Left ventricle myocardium inferior (tissue), 1 donor: ENCODE results near the gene KPNA1. TPM values are rescaled to one million over a fixed set of nuclear protein-coding genes. Genes with fewer than 3 reads are reported as not detected.

ENCODE experiments used
- total RNA-seq: library from RNA; stranded (reverse); fragmentation: NEBNext Ultra II Directional; extraction: Animal tissue kit (Norgen Biotek cat#: 25700); gene quantifications from one replicate; pipeline ENCODE4 v1.2.1, GENCODE V29; 2021
- donor health status: DM: no; HTN: yes; CAD: no; lungs with severe emphysema.

Gene KPNA1
- total RNA-seq, 1 donor from 2014 or later = 64.9 TPM

Other genes with a start within 250 kb of the KPNA1 start
- 0.74 TPM for gene CSTA, start 189.7 kb downstream of the KPNA1 start, total RNA-seq
- 32.7 TPM for gene MIX23, start 131.7 kb downstream of the KPNA1 start, total RNA-seq
- gene FAM162A, start 130.8 kb downstream of the KPNA1 start, total RNA-seq = 141 TPM
- gene WDR5B, start 98.9 kb downstream of the KPNA1 start, total RNA-seq = 3.3 TPM
- gene PARP9, start 49.4 kb upstream of the KPNA1 start, total RNA-seq = 12.6 TPM
- gene DTX3L, start 49.4 kb upstream of the KPNA1 start, total RNA-seq = 13.6 TPM
- gene PARP15, start 62.7 kb upstream of the KPNA1 start, total RNA-seq = 0.80 TPM
- 11.7 TPM for gene PARP14, start 165.9 kb upstream of the KPNA1 start, total RNA-seq